ENCODE measurements around the gene KPNA4. TPM values are rescaled to one million over a fixed set of nuclear protein-coding genes. Genes with fewer than 3 reads are reported as not detected.

Gene KPNA4
- polyA plus RNA-seq, 3 donors = 4.4 to 14.7 (median 4.5) TPM

DNA sequence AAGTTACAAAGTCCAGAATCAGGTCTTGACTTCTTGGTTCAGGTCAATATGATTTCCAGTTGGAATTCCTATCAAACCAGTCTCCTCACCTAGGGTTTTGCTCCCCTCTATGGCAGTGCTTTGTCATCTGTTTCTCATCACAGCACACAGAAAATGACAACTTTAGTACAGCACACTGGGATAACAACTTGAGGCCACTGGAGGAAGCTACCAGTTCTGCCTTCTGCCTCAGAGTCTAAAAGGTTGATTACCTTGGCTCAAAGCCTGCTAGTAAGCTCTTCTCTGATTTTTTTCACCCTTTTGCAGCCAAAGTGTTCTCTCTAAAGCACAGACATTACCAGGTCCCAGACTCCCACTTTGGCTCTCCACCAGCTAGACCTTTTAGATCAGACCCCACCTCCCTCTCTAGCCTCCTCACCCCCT is 90.9 kb downstream of the KPNA4 start:
- intact Hi-C loops (cut with micrococcal nuclease) = no loop called here
- H3K36me3 ChIP-seq (replicated peaks in 1 of 2; ENCODE audit: control insufficient read depth in 1 of 2, insufficient read depth in 2 of 2, low read length in 2 of 2) = no peaks in the 10 kb centered on the region
- TF ChIP-seq, protein P1, sequence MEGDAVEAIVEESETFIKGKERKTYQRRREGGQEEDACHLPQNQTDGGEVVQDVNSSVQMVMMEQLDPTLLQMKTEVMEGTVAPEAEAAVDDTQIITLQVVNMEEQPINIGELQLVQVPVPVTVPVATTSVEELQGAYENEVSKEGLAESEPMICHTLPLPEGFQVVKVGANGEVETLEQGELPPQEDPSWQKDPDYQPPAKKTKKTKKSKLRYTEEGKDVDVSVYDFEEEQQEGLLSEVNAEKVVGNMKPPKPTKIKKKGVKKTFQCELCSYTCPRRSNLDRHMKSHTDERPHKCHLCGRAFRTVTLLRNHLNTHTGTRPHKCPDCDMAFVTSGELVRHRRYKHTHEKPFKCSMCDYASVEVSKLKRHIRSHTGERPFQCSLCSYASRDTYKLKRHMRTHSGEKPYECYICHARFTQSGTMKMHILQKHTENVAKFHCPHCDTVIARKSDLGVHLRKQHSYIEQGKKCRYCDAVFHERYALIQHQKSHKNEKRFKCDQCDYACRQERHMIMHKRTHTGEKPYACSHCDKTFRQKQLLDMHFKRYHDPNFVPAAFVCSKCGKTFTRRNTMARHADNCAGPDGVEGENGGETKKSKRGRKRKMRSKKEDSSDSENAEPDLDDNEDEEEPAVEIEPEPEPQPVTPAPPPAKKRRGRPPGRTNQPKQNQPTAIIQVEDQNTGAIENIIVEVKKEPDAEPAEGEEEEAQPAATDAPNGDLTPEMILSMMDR (IDR thresholded peaks at IDR 0.05) = no peak
- Mint-ChIP-seq H3K4me3 (no peak overlapping the region), H3K4me1 (peaks cover 22% of the 10 kb centered on the region), H3K9me3 (peaks cover 0 to 26% (median 18%) of the 10 kb centered on the region in 7 donors), H3K27ac (peak overlapping the region in 1 of 7 donors; percentile 35), H3K27me3 (ENCODE audit: low read depth in 3 of 3) (peaks cover 0 to 1% (median 0%) of the 10 kb centered on the region in 3 donors), H3K36me3 (no peaks in the 10 kb centered on the region)
- no peak overlapping the region for H3K4me2 ChIP-seq (replicated peaks; ENCODE audit: extremely low read depth, low read length, poor library complexity, severe bottlenecking)
- H4K20me1 ChIP-seq (ENCODE audit: insufficient read depth, low read length) = no peaks in the 10 kb centered on the region
- H3K4me1 ChIP-seq (ENCODE audit: control insufficient read depth in 1 of 2, insufficient read depth in 2 of 2, low read length in 2 of 2) = peaks cover 6 to 10% of the 10 kb centered on the region in 2 donors
- H3K9me3 ChIP-seq (replicated peaks in 1 of 2; ENCODE audit: control insufficient read depth in 1 of 2, insufficient read depth in 1 of 2, low read length in 2 of 2) = peaks cover 15 to 21% of the 10 kb centered on the region in 2 donors
- H3K79me2 ChIP-seq (ENCODE audit: insufficient read depth, low read length) = no peaks in the 10 kb centered on the region
- no peak overlapping the region for H3K9ac ChIP-seq (ENCODE audit: insufficient read depth, low read length, poor library complexity, severe bottlenecking)
- no peak overlapping the region for H2AFZ ChIP-seq (ENCODE audit: insufficient read depth, low read depth, low read length, poor library complexity, severe bottlenecking)
- no peak for DNase-seq
- no peak overlapping the region for H3K4me3 ChIP-seq (replicated peaks in 1 of 3; ENCODE audit: low read depth in 2 of 3, low read length in 3 of 3)
- no peaks in the 10 kb centered on the region for H3K27me3 ChIP-seq (ENCODE audit: control insufficient read depth in 2 of 2, insufficient read depth in 2 of 2, low read length in 2 of 2)
- no peak overlapping the region for H3K27ac ChIP-seq (ENCODE audit: low read depth in 1 of 2, low read length in 2 of 2)

DNA sequence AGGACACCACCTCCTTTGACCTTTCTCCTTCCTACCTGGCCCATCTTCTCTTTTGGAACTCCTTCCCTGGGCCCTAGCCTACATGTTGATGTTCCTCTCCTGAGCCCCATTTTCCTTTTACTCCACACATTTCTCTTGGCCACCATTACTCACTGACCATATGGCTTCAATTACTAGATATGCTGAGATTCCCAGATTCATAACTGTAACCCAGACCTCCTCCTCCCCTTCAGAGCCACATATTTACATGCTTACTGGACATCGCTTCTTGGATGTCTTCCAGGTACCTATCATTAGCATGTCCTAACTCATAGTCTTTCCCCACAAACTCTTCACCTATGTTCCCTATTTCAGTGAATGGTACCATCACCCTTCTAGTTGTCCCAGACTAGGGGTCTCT is 91.4 kb downstream of the KPNA4 start:
- Histone ChIP-seq H2AFZ (ENCODE audit: insufficient read depth, low read depth, low read length, poor library complexity, severe bottlenecking) (no peak overlapping the region), H3K4me1 (ENCODE audit: control insufficient read depth in 1 of 2, insufficient read depth in 2 of 2, low read length in 2 of 2) (peaks cover 6 to 10% of the 10 kb centered on the region in 2 donors), H3K79me2 (ENCODE audit: insufficient read depth, low read length) (no peaks in the 10 kb centered on the region), H4K20me1 (ENCODE audit: insufficient read depth, low read length) (no peaks in the 10 kb centered on the region), H3K9me3 (replicated peaks in 1 of 2; ENCODE audit: control insufficient read depth in 1 of 2, insufficient read depth in 1 of 2, low read length in 2 of 2) (peaks cover 15 to 21% of the 10 kb centered on the region in 2 donors), H3K27me3 (ENCODE audit: control insufficient read depth in 2 of 2, insufficient read depth in 2 of 2, low read length in 2 of 2) (no peaks in the 10 kb centered on the region), H3K4me2 (replicated peaks; ENCODE audit: extremely low read depth, low read length, poor library complexity, severe bottlenecking) (no peak overlapping the region), H3K9ac (ENCODE audit: insufficient read depth, low read length, poor library complexity, severe bottlenecking) (no peak overlapping the region), H3K4me3 (replicated peaks in 1 of 3; ENCODE audit: low read depth in 2 of 3, low read length in 3 of 3) (no peak overlapping the region), H3K36me3 (replicated peaks in 1 of 2; ENCODE audit: control insufficient read depth in 1 of 2, insufficient read depth in 2 of 2, low read length in 2 of 2) (no peaks in the 10 kb centered on the region), H3K27ac (ENCODE audit: low read depth in 1 of 2, low read length in 2 of 2) (no peak overlapping the region)
- H3K27ac Mint-ChIP-seq = no peak overlapping the region
- intact Hi-C loops (cut with micrococcal nuclease) = no loop called here
- peaks cover 22% of the 10 kb centered on the region for H3K4me1 Mint-ChIP-seq
- no peak for DNase-seq
- TF ChIP-seq, protein P1 (IDR thresholded peaks at IDR 0.05) = no peak
- peaks cover 0 to 1% (median 0%) of the 10 kb centered on the region in 3 donors for H3K27me3 Mint-ChIP-seq (ENCODE audit: low read depth in 3 of 3)
- no peaks in the 10 kb centered on the region for H3K36me3 Mint-ChIP-seq
- WGBS (ENCODE audit: insufficient coverage) = 100% methylated on average over 1 of the region's 1 CpG
- H3K4me3 Mint-ChIP-seq = no peak overlapping the region
- H3K9me3 Mint-ChIP-seq = peaks cover under 1 to 26% (median 18%) of the 10 kb centered on the region in 7 donors

Measured in CD14-positive monocyte (primary cell).